ENCODE results near the gene IGSF3. TPM values are rescaled to one million over a fixed set of nuclear protein-coding genes. Genes with fewer than 3 reads are reported as not detected.

Gene IGSF3
- total RNA-seq, 1 donor from 2014 or later: 29.4 TPM

DNA sequence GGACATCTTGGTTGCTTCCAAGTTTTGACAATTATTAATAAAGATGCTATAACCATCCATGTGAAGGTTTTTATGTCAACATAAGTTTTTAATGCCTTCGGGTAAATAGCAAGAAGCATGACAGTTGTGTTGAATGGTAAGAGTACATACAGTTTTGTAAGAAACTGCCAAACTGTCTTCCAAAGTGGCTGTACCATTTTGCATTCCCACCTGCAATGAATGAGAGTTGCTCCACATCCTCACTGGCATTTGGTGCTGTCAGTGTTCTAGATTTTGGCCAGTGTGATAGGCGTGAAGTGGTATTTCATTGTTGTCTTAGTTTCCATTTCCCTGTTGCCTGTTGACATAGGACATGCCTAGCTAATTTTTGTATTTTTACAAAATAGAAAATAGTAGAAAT lies 142.1 kb downstream of the IGSF3 start:
- no peak overlapping the region for H3K4me3 Mint-ChIP-seq (ENCODE audit: unreplicated experiment)
- TF ChIP-seq, protein P1, sequence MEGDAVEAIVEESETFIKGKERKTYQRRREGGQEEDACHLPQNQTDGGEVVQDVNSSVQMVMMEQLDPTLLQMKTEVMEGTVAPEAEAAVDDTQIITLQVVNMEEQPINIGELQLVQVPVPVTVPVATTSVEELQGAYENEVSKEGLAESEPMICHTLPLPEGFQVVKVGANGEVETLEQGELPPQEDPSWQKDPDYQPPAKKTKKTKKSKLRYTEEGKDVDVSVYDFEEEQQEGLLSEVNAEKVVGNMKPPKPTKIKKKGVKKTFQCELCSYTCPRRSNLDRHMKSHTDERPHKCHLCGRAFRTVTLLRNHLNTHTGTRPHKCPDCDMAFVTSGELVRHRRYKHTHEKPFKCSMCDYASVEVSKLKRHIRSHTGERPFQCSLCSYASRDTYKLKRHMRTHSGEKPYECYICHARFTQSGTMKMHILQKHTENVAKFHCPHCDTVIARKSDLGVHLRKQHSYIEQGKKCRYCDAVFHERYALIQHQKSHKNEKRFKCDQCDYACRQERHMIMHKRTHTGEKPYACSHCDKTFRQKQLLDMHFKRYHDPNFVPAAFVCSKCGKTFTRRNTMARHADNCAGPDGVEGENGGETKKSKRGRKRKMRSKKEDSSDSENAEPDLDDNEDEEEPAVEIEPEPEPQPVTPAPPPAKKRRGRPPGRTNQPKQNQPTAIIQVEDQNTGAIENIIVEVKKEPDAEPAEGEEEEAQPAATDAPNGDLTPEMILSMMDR (IDR thresholded peaks at IDR 0.05; ENCODE audit: unreplicated experiment): no peak
- no peak for DNase-seq (ENCODE audit: low spot score)
- H3K9me3 Mint-ChIP-seq (ENCODE audit: unreplicated experiment): no peaks in the 10 kb centered on the region
- no peaks in the 10 kb centered on the region for H3K36me3 Mint-ChIP-seq (ENCODE audit: low read depth, unreplicated experiment)
- H3K27ac Mint-ChIP-seq (ENCODE audit: unreplicated experiment): no peak overlapping the region
- H3K4me1 Mint-ChIP-seq (ENCODE audit: unreplicated experiment): no peaks in the 10 kb centered on the region
- no peaks in the 10 kb centered on the region for H3K27me3 Mint-ChIP-seq (ENCODE audit: unreplicated experiment)

Small RNA genes lying within 50 kb of the gene (microRNA-seq; reads per million reads assigned to microRNA genes)
- 0.56 reads per million for gene MIR320B1 (ENCODE audit: unreplicated experiment)
- gene MIR548AC (ENCODE audit: unreplicated experiment): not detected

Other genes starting within 250 kb of the IGSF3 start
- 9.0 TPM for gene CD58, start 96.7 kb downstream of the IGSF3 start, total RNA-seq (ENCODE audit: unreplicated experiment)
- gene CD2, start 86.7 kb upstream of the IGSF3 start, total RNA-seq (ENCODE audit: unreplicated experiment): not detected
- 23.7 TPM for gene PTGFRN, start 242.2 kb upstream of the IGSF3 start, total RNA-seq (ENCODE audit: unreplicated experiment)

All from endothelial cell (in vitro differentiated cells).